UCSD-AML1 (cell line): ENCODE measurements around the gene DTNB.
A peak's percentile ranks its signal among the peaks of the same experiment; 100 is the strongest.

ENCODE experiments used
- DNase-seq: peaks from one replicate; lab custom pipeline; 2025; ENCODE audit not compliant: unreplicated experiment; lab: John Stamatoyannopoulos, UW

DTNB gene

GRCh38 chr2:25375371-25375988 lies 297.9 kb downstream of the DTNB start:
- no peak for DNase-seq

GRCh38 chr2:25374827-25375226 lies 298.6 kb downstream of the DTNB start:
- DNase-seq, result no peak

GRCh38 chr2:25374411-25374810 lies 299.0 kb downstream of the DTNB start:
- DNase-seq, result no peak

- DNase-seq, result no peak
These were observed 300.0 kb downstream of the DTNB start for GRCh38 chr2:25373269-25373981.

- no peak for DNase-seq
These were observed 300.7 kb downstream of the DTNB start for GRCh38 chr2:25372405-25373268.

GRCh38 chr2:25371253-25372241 lies 301.8 kb downstream of the DTNB start:
- no peak for DNase-seq

- DNase-seq, result no peak
These were observed 303.5 kb downstream of the DTNB start for GRCh38 chr2:25369876-25370275.

GRCh38 chr2:25369439-25369838 lies 303.9 kb downstream of the DTNB start:
- DNase-seq, result no peak

GRCh38 chr2:25368660-25369059 lies 304.7 kb downstream of the DTNB start:
- DNase-seq, result no peak

- DNase-seq, result no peak
These were observed 306.1 kb downstream of the DTNB start for GRCh38 chr2:25367296-25367695.

GRCh38 chr2:25366629-25367028 lies 306.7 kb downstream of the DTNB start:
- DNase-seq, result no peak

- DNase-seq, result no peak
These were observed 308.1 kb downstream of the DTNB start for GRCh38 chr2:25365241-25365640.

- no peak for DNase-seq
These were observed 309.6 kb downstream of the DTNB start for GRCh38 chr2:25363733-25364132.

GRCh38 chr2:25362434-25363145 lies 310.8 kb downstream of the DTNB start:
- peak; percentile 68 for DNase-seq

GRCh38 chr2:25362049-25362433 lies 311.3 kb downstream of the DTNB start:
- DNase-seq, result peak; percentile 92

- DNase-seq, result no peak
These were observed 311.9 kb downstream of the DTNB start for GRCh38 chr2:25361261-25362048.

GRCh38 chr2:25358836-25359235 lies 314.5 kb downstream of the DTNB start:
- DNase-seq, result no peak

GRCh38 chr2:25358249-25358815 lies 315.0 kb downstream of the DTNB start:
- no peak for DNase-seq

GRCh38 chr2:25356088-25356487 lies 317.3 kb downstream of the DTNB start:
- DNase-seq, result no peak
